ENCODE measurements around the gene FGGY. TPM values are rescaled to one million over a fixed set of nuclear protein-coding genes. Genes with fewer than 3 reads are reported as not detected.

Gene FGGY
- total RNA-seq, 1 donor from 2014 or later, result 9.0 TPM

- Mint-ChIP-seq H3K4me1 (ENCODE audit: low read depth) (peaks cover 23% of the 10 kb centered on the region), H3K9me3 (ENCODE audit: low read depth) (peaks cover 4% of the 10 kb centered on the region), H3K27ac (ENCODE audit: unreplicated experiment) (no peak overlapping the region), H3K36me3 (ENCODE audit: low read depth) (no peaks in the 10 kb centered on the region), H3K27me3 (ENCODE audit: low read depth) (no peaks in the 10 kb centered on the region), H3K4me3 (ENCODE audit: unreplicated experiment) (no peak overlapping the region)
- DNase-seq (ENCODE audit: low spot score), result no peak
- TF ChIP-seq CTCF (IDR thresholded peaks at IDR 0.05), result no peak
These were observed 120.5 kb downstream of the FGGY start for GRCh38 chr1:59417406-59417805.

GRCh38 chr1:59418363-59419144 lies 121.7 kb downstream of the FGGY start:
- DNase-seq (ENCODE audit: low spot score), result no peak

GRCh38 chr1:59419361-59420140 lies 122.7 kb downstream of the FGGY start:
- Mint-ChIP-seq H3K27me3 (ENCODE audit: low read depth) (no peaks in the 10 kb centered on the region), H3K36me3 (ENCODE audit: low read depth) (no peaks in the 10 kb centered on the region), H3K27ac (ENCODE audit: unreplicated experiment) (no peak overlapping the region), H3K4me1 (ENCODE audit: low read depth) (peaks cover 25% of the 10 kb centered on the region), H3K9me3 (ENCODE audit: low read depth) (peaks cover 4% of the 10 kb centered on the region), H3K4me3 (ENCODE audit: unreplicated experiment) (no peak overlapping the region)
- DNase-seq (ENCODE audit: low spot score), result no peak
- TF ChIP-seq CTCF (IDR thresholded peaks at IDR 0.05), result no peak

More at GRCh38 chr1:59418363-59419144, 121.7 kb downstream of the FGGY start:
- Mint-ChIP-seq H3K27ac (ENCODE audit: unreplicated experiment) (no peak overlapping the region), H3K27me3 (ENCODE audit: low read depth) (no peaks in the 10 kb centered on the region), H3K4me1 (ENCODE audit: low read depth) (peaks cover 28% of the 10 kb centered on the region), H3K4me3 (ENCODE audit: unreplicated experiment) (no peak overlapping the region), H3K9me3 (ENCODE audit: low read depth) (peaks cover 4% of the 10 kb centered on the region), H3K36me3 (ENCODE audit: low read depth) (no peaks in the 10 kb centered on the region)
- TF ChIP-seq CTCF (IDR thresholded peaks at IDR 0.05), result no peak

- Mint-ChIP-seq H3K36me3 (ENCODE audit: low read depth) (no peaks in the 10 kb centered on the region), H3K4me3 (ENCODE audit: unreplicated experiment) (no peak overlapping the region), H3K4me1 (ENCODE audit: low read depth) (peaks cover 11% of the 10 kb centered on the region), H3K27me3 (ENCODE audit: low read depth) (no peaks in the 10 kb centered on the region), H3K9me3 (ENCODE audit: low read depth) (no peaks in the 10 kb centered on the region), H3K27ac (ENCODE audit: unreplicated experiment) (no peak overlapping the region)
- TF ChIP-seq CTCF (IDR thresholded peaks at IDR 0.05), result no peak
- no peak for DNase-seq (ENCODE audit: low spot score)
These were observed 124.5 kb downstream of the FGGY start for GRCh38 chr1:59421232-59421920.

All from chondrocyte (in vitro differentiated cells).